HepG2 (cell line): Measurements from ENCODE around the gene PAXIP1. TPM values are rescaled to one million over a fixed set of nuclear protein-coding genes. Genes with fewer than 3 reads are reported as not detected.

Source experiments
- ATAC-seq: fragments of 200-7000 bp; cut with Tn5 transposase; 3 replicates; pipeline ENCODE4 v1.9.1; 2020; ENCODE audit warnings: mild to moderate bottlenecking, moderate library complexity
- BruUV-seq: library from RNA; stranded (reverse); fragments of 400-500 nt; replicated peaks from 2 replicates; lab custom pipeline; 2021; lab: Mats Ljungman, UMichigan
- CTCF ChIA-PET: fragments of 300-600 bp; formaldehyde crosslinking; extraction: SDS; loops from one replicate; lab custom pipeline; 2021; ENCODE audit warnings: low total read pairs, inconsistent platforms, low intra/inter-chr PET ratio; lab: Yijun Ruan, JAX
- POLR2A ChIA-PET: fragments of 350-600 bp; sonication (Branson Sonifier 250); formaldehyde crosslinking; loops from one replicate; lab custom pipeline; 2020; ENCODE audit warnings: antibody characterized with exemption, inconsistent platforms; lab: Yijun Ruan, JAX
- DNase-seq: peaks from one replicate; pipeline ENCODE4 v3.0.0-alpha.2; 2015; ENCODE audit warnings: low spot score
- FAIRE-seq: peaks from 3 replicates; lab custom pipeline; 2011; peaks lifted over from hg19 to GRCh38; lab: Jason Lieb, UNC
- H2AFZ ChIP-seq: one replicate; pipeline ENCODE4 v1.6.1; 2011; ENCODE audit warnings: low read length, inconsistent platforms
- H3K27ac ChIP-seq: fragments of 300-600 bp; 3 replicates; pipeline ENCODE4 v1.8.0; 2011; ENCODE audit warnings: mixed run types, mild to moderate bottlenecking, mixed read lengths, low read length, inconsistent platforms; ENCODE audit not compliant: insufficient read depth; ENCODE audit errors: extremely low read length
- H3K27me3 ChIP-seq, 2 experiments: fragments of 200-600 bp in 1 of 2; 2 replicates in 1 of 2; 3 replicates in 1 of 2; pipeline versions ENCODE4 v1.6.0 to v1.8.0; 2011; ENCODE audit warnings: low read length in 2 of 2, mild to moderate bottlenecking in 2 of 2, moderate library complexity in 2 of 2, inconsistent platforms in 1 of 2; ENCODE audit not compliant: insufficient read depth in 2 of 2, control insufficient read depth in 1 of 2
- H3K36me3 ChIP-seq, 2 experiments: fragments of 200-600 bp in 1 of 2; replicated peaks in 1 of 2; 2 replicates in 1 of 2; 3 replicates in 1 of 2; pipeline versions ENCODE4 v1.5.1 to v1.8.0; 2011; ENCODE audit warnings: low read length in 2 of 2, inconsistent platforms in 1 of 2; ENCODE audit not compliant: insufficient read depth in 2 of 2, control insufficient read depth in 1 of 2
- H3K4me1 ChIP-seq: 2 replicates; pipeline ENCODE4 v1.5.1; 2012; ENCODE audit warnings: low read length, inconsistent platforms; ENCODE audit not compliant: insufficient read depth
- H3K4me2 ChIP-seq: 2 replicates; pipeline ENCODE4 v1.6.0; 2011; ENCODE audit warnings: low read depth, low read length, inconsistent platforms
- H3K4me3 ChIP-seq, 3 experiments: fragments of 200-600 bp in 1 of 3; sonication (generic), shearing (Covaris generic) in 1 of 3; replicated peaks in 1 of 3; 2 replicates each; pipeline ENCODE4 v1.5.1; 2011 to 2016; ENCODE audit warnings: low read length in 3 of 3, inconsistent platforms in 2 of 3, low read depth in 2 of 3, mild to moderate bottlenecking in 2 of 3, control low read depth in 1 of 3, mixed read lengths in 1 of 3; ENCODE audit not compliant: insufficient read depth in 1 of 3
- H3K79me2 ChIP-seq: one replicate; pipeline ENCODE4 v1.6.1; 2011; ENCODE audit warnings: low read length, inconsistent platforms; ENCODE audit not compliant: insufficient read depth
- H3K9ac ChIP-seq: 2 replicates; pipeline ENCODE4 v1.6.0; 2011; ENCODE audit warnings: mild to moderate bottlenecking, low read depth, low read length, inconsistent platforms; ENCODE audit not compliant: insufficient read depth
- H3K9me3 ChIP-seq: 2 replicates; pipeline ENCODE4 v1.5.1; 2012; ENCODE audit warnings: mild to moderate bottlenecking, low read length
- H4K20me1 ChIP-seq: 2 replicates; pipeline ENCODE4 v1.6.0; 2011; ENCODE audit warnings: inconsistent platforms, mild to moderate bottlenecking, low read length, moderate library complexity; ENCODE audit not compliant: insufficient read depth
- KLF6 ChIP-seq: IDR thresholded peaks from 2 replicates; pipeline ENCODE4 v1.8.0; 2016; ENCODE audit warnings: missing biosample characterization, missing genetic modification reagents
- KLF9 ChIP-seq: IDR thresholded peaks from 2 replicates; pipeline ENCODE4 v1.6.1; 2016; ENCODE audit warnings: low read depth
- MAFK ChIP-seq, 2 experiments: IDR thresholded peaks in 1 of 2; conservative IDR thresholded peaks in 1 of 2; 2 replicates each; pipeline ENCODE4 v1.6.1; 2011; ENCODE audit warnings: improper control_type of control experiment in 2 of 2, low read length in 2 of 2
- NONO ChIP-seq, 2 experiments: fragments of 450-650 bp in 1 of 2; sonication (generic) in 1 of 2; formaldehyde crosslinking in 1 of 2; IDR thresholded peaks in 1 of 2; conservative IDR thresholded peaks in 1 of 2; 2 replicates each; pipeline versions ENCODE4 v1.6.1 to v1.8.0; 2017 to 2022; ENCODE audit warnings: mild to moderate bottlenecking in 1 of 2, missing genetic modification reagents in 1 of 2, moderate library complexity in 1 of 2
- RELA ChIP-seq: sonication (generic); formaldehyde crosslinking; IDR thresholded peaks from 2 replicates; pipeline ENCODE4 v1.4.0; 2020; ENCODE audit warnings: missing genetic modification reagents
- ZBTB21 ChIP-seq: sonication (generic); formaldehyde crosslinking; IDR thresholded peaks from 2 replicates; pipeline ENCODE4 v1.4.0; 2020; ENCODE audit warnings: missing genetic modification reagents
- ZBTB38 ChIP-seq: sonication (generic); formaldehyde crosslinking; IDR thresholded peaks from 2 replicates; pipeline ENCODE4 v1.5.1; 2020; ENCODE audit warnings: mild to moderate bottlenecking, missing genetic modification reagents
- ZNF720 ChIP-seq: sonication (generic); formaldehyde crosslinking; IDR thresholded peaks from 2 replicates; pipeline ENCODE4 v1.4.0; 2020; ENCODE audit warnings: missing genetic modification reagents
- WGBS: methylation state at CpG from one replicate; pipeline ENCODE4 v1.1.6; 2017; ENCODE audit warnings: low lambda C conversion rate; 5-methylcytosine and 5-hydroxymethylcytosine counted together
- in situ Hi-C: cut with HindIII; loops from 2 replicates; pipeline ENCODE4 v1.10.0; 2017; ENCODE audit warnings: low pct_unique_long_range_greater_than_20kb; ENCODE audit not compliant: extremely low pct_ligation_motif_present
- intact Hi-C: fragments of 100-400 bp; cut with micrococcal nuclease; formaldehyde crosslinking; loops from one replicate; pipeline ENCODE4 v1.10.0; 2022; ENCODE audit not compliant: unreplicated experiment
- polyA plus RNA-seq, 8 experiments: library from polyadenylated mRNA; depleted of rRNA in 3 of 8; stranded (reverse) in 7 of 8; unstranded in 1 of 8; fragments of >200 nt; fragmentation: Illumina TruSeq in 4 of 8; extraction: Trizol in 4 of 8; gene quantifications; 2 replicates each; pipeline versions ENCODE4 v1.2.1 to v1.2.3, GENCODE V29; 2011 to 2016; ENCODE audit warnings: low read depth in 4 of 8, missing spikeins in 1 of 8, mixed read lengths in 1 of 8; ENCODE audit not compliant: insufficient read depth in 1 of 8
- total RNA-seq, 5 experiments: library from RNA; depleted of rRNA; stranded (reverse); fragments of >200 nt; fragmentation: Illumina TruSeq; extraction: Trizol; gene quantifications; 2 replicates each; pipeline ENCODE4 v1.2.3, GENCODE V29; 2016; ENCODE audit warnings: low read depth in 1 of 5
- TF ChIP-seq, protein P1 (sequence below): sonication (generic); formaldehyde crosslinking; IDR thresholded peaks from 2 replicates; pipeline ENCODE4 v1.8.0; 2023; ENCODE audit warnings: mild to moderate bottlenecking, missing genetic modification reagents
- TF ChIP-seq, protein P2 (sequence below): IDR thresholded peaks from 2 replicates; pipeline ENCODE4 v1.6.1; 2016; ENCODE audit warnings: missing compliant biosample characterization, missing genetic modification reagents, borderline replicate concordance

The PAXIP1 gene
- total and polyA plus RNA-seq, 2 of the 13 experiments (the other 11 are each of a cell fraction or from before 2014, with no cell fraction given) = 11.6 to 16.2 TPM

DNA sequence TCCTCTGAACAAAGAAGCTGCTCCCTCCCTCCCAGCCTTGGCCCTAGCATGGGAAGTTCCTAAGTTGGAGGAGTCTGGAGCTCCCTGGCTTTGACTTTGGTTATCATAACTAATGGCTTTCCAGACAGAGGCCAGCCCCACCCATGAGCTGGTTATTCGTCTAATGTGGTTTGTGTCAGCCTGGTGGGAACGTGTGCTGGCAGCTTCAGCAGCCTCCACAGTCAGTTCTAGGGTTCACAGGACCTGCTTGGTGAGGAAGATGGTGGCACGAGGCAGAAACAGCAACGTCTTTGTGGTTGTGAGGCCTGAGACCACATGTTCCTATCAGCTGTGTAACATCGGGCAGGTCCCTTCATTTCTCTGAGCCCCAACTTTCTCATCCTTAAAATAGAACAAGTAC is 103.1 kb downstream of the PAXIP1 start:
- Histone ChIP-seq H3K36me3 (no peaks in the 10 kb centered on the region), H3K4me2 (no peak overlapping the region), H3K27ac (no peak overlapping the region), H4K20me1 (no peaks in the 10 kb centered on the region), H3K4me3 (no peak overlapping the region), H3K79me2 (no peaks in the 10 kb centered on the region), H3K4me1 (peaks cover 12% of the 10 kb centered on the region), H2AFZ (no peak overlapping the region), H3K9ac (no peak overlapping the region), H3K9me3 (no peaks in the 10 kb centered on the region), H3K27me3 (peaks cover 0 to 55% of the 10 kb centered on the region in 2 experiments)
- DNase-seq (no peak), ATAC-seq (no peak), FAIRE-seq (no peak)
- WGBS = 14% methylated on average over 5 of the region's 5 CpGs
- no TSS peak for BruUV-seq
- POLR2A ChIA-PET = no interaction called here
- TF ChIP-seq MAFK (conservative IDR thresholded peaks at IDR 0.05 in 1 of 2, IDR thresholded peaks at IDR 0.05 in 1 of 2; ENCODE audit: low read length in 2 of 2) = no peak
- in situ Hi-C loops (no loop called here), intact Hi-C loops (no loop called here)
- CTCF ChIA-PET = no interaction called here

- H3K9me3 ChIP-seq = no peaks in the 10 kb centered on the region
- FAIRE-seq = no peak
- TF ChIP-seq, protein P1, sequence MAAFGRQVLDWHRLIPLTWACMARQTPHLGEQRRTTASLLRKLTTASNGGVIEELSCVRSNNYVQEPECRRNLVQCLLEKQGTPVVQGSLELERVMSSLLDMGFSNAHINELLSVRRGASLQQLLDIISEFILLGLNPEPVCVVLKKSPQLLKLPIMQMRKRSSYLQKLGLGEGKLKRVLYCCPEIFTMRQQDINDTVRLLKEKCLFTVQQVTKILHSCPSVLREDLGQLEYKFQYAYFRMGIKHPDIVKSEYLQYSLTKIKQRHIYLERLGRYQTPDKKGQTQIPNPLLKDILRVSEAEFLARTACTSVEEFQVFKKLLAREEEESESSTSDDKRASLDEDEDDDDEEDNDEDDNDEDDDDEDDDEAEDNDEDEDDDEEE (CRISPR knock-in tag) = no peak
- TF ChIP-seq, protein P2, sequence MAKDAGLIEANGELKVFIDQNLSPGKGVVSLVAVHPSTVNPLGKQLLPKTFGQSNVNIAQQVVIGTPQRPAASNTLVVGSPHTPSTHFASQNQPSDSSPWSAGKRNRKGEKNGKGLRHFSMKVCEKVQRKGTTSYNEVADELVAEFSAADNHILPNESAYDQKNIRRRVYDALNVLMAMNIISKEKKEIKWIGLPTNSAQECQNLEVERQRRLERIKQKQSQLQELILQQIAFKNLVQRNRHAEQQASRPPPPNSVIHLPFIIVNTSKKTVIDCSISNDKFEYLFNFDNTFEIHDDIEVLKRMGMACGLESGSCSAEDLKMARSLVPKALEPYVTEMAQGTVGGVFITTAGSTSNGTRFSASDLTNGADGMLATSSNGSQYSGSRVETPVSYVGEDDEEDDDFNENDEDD (CRISPR knock-in tag) = no peak
- TF ChIP-seq KLF9 (CRISPR knock-in tag) (no peak), ZBTB38 (CRISPR knock-in tag) (no peak), NONO (IDR thresholded peaks at IDR 0.05) (no peak), NONO (CRISPR knock-in tag; conservative IDR thresholded peaks at IDR 0.05) (no peak), KLF6 (CRISPR knock-in tag) (no peak), ZNF720 (no peak), RELA (CRISPR knock-in tag) (no peak), ZBTB21 (CRISPR knock-in tag) (no peak)
- H4K20me1 ChIP-seq = no peaks in the 10 kb centered on the region
- BruUV-seq = no TSS peak
- 58% methylated on average over 14 of the region's 24 CpGs for WGBS
- H3K27ac ChIP-seq = no peak overlapping the region
- CTCF ChIA-PET = no interaction called here
- H3K4me3 ChIP-seq = no peak overlapping the region
- no peak for ATAC-seq
- no peak for DNase-seq
- H3K4me2 ChIP-seq = no peak overlapping the region
- intact Hi-C loops = no loop called here
- in situ Hi-C loops = no loop called here
- H2AFZ ChIP-seq = no peak overlapping the region
- no peak overlapping the region for H3K9ac ChIP-seq
- H3K4me1 ChIP-seq = peaks cover 12% of the 10 kb centered on the region
- POLR2A ChIA-PET = no interaction called here
- H3K36me3 ChIP-seq = no peaks in the 10 kb centered on the region
- H3K27me3 ChIP-seq = peaks cover 0 to 52% of the 10 kb centered on the region in 2 experiments
- H3K79me2 ChIP-seq = no peaks in the 10 kb centered on the region
Observed at GRCh38 chr7:154898973-154899855, 103.7 kb downstream of the PAXIP1 start.
